Right lobe of liver (tissue), 4 donors: Measurements from ENCODE around the gene TNS3.

Experiments used
- POLR2A ChIP-seq: fragments of 450-650 bp; IDR thresholded peaks from one replicate; pipeline ENCODE4 v1.6.1; 2017; ENCODE audit warnings: antibody characterized with exemption, mild to moderate bottlenecking
- TF ChIP-seq, protein P1 (sequence below), 4 donors: fragments of 200-600 bp in 3 of 4; fragments of 450-650 bp in 1 of 4; IDR thresholded peaks; one replicate each; pipeline versions ENCODE4 v1.5.1 to v1.8.0; 2016 to 2022; ENCODE audit warnings: antibody characterized with exemption in 4 of 4, mild to moderate bottlenecking in 2 of 4
- donor health status: DM: no; HTN: no; CAD: no.
- donor health status: DM: no; HTN: no; CAD: no.
- donor health status: DM: no; HTN: yes; CAD: no.

DNA sequence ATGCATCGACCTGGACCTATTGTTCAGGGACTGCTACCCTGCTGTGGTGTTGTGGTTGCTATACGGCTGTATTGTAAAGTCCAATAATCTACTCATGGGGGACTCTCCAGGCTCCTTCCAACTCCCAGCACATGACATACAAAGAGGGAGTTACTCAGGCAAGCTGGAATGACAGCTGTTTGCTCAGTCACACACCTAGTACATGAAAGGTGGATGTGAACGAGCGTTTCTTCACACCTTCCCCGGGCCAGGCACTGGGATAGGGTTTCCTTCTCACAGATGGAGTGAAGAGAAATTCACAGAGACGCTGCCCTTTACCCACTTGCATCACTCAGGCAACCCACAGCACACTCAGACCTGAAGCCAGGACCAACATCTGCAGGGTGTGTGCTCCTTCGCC lies 215.7 kb downstream of the TNS3 start:
- TF ChIP-seq, protein P1, sequence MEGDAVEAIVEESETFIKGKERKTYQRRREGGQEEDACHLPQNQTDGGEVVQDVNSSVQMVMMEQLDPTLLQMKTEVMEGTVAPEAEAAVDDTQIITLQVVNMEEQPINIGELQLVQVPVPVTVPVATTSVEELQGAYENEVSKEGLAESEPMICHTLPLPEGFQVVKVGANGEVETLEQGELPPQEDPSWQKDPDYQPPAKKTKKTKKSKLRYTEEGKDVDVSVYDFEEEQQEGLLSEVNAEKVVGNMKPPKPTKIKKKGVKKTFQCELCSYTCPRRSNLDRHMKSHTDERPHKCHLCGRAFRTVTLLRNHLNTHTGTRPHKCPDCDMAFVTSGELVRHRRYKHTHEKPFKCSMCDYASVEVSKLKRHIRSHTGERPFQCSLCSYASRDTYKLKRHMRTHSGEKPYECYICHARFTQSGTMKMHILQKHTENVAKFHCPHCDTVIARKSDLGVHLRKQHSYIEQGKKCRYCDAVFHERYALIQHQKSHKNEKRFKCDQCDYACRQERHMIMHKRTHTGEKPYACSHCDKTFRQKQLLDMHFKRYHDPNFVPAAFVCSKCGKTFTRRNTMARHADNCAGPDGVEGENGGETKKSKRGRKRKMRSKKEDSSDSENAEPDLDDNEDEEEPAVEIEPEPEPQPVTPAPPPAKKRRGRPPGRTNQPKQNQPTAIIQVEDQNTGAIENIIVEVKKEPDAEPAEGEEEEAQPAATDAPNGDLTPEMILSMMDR (IDR thresholded peaks at IDR 0.05) = no peak
- no peak for TF ChIP-seq POLR2A
